HepG2 (cell line): Measurements from ENCODE around the gene VRK1. TPM values are rescaled to one million over a fixed set of nuclear protein-coding genes. Genes with fewer than 3 reads are reported as not detected.
"Not testable (repeated sequence)": the region's sequence is repeated elsewhere in the genome, so short reads cannot be mapped to it uniquely, and the experiment has no call there.

Experiments used
- ATAC-seq: fragments of 200-7000 bp; cut with Tn5 transposase; 3 replicates; pipeline ENCODE4 v1.9.1; 2020; ENCODE audit warnings: mild to moderate bottlenecking, moderate library complexity
- BruUV-seq: library from RNA; stranded (reverse); fragments of 400-500 nt; replicated peaks from 2 replicates; lab custom pipeline; 2021; lab: Mats Ljungman, UMichigan
- CTCF ChIA-PET: fragments of 300-600 bp; formaldehyde crosslinking; extraction: SDS; loops from one replicate; lab custom pipeline; 2021; ENCODE audit warnings: low total read pairs, inconsistent platforms, low intra/inter-chr PET ratio; lab: Yijun Ruan, JAX
- POLR2A ChIA-PET: fragments of 350-600 bp; sonication (Branson Sonifier 250); formaldehyde crosslinking; loops from one replicate; lab custom pipeline; 2020; ENCODE audit warnings: antibody characterized with exemption, inconsistent platforms; lab: Yijun Ruan, JAX
- DNase-seq: peaks from one replicate; pipeline ENCODE4 v3.0.0-alpha.2; 2015; ENCODE audit warnings: low spot score
- FAIRE-seq: peaks from 3 replicates; lab custom pipeline; 2011; peaks lifted over from hg19 to GRCh38; lab: Jason Lieb, UNC
- H2AFZ ChIP-seq: one replicate; pipeline ENCODE4 v1.6.1; 2011; ENCODE audit warnings: low read length, inconsistent platforms
- H3K27ac ChIP-seq: fragments of 300-600 bp; 3 replicates; pipeline ENCODE4 v1.8.0; 2011; ENCODE audit warnings: mixed run types, mild to moderate bottlenecking, mixed read lengths, low read length, inconsistent platforms; ENCODE audit not compliant: insufficient read depth; ENCODE audit errors: extremely low read length
- H3K27me3 ChIP-seq, 2 experiments: fragments of 200-600 bp in 1 of 2; 2 replicates in 1 of 2; 3 replicates in 1 of 2; pipeline versions ENCODE4 v1.6.0 to v1.8.0; 2011; ENCODE audit warnings: low read length in 2 of 2, mild to moderate bottlenecking in 2 of 2, moderate library complexity in 2 of 2, inconsistent platforms in 1 of 2; ENCODE audit not compliant: insufficient read depth in 2 of 2, control insufficient read depth in 1 of 2
- H3K36me3 ChIP-seq, 2 experiments: fragments of 200-600 bp in 1 of 2; replicated peaks in 1 of 2; 2 replicates in 1 of 2; 3 replicates in 1 of 2; pipeline versions ENCODE4 v1.5.1 to v1.8.0; 2011; ENCODE audit warnings: low read length in 2 of 2, inconsistent platforms in 1 of 2; ENCODE audit not compliant: insufficient read depth in 2 of 2, control insufficient read depth in 1 of 2
- H3K4me1 ChIP-seq: 2 replicates; pipeline ENCODE4 v1.5.1; 2012; ENCODE audit warnings: low read length, inconsistent platforms; ENCODE audit not compliant: insufficient read depth
- H3K4me2 ChIP-seq: 2 replicates; pipeline ENCODE4 v1.6.0; 2011; ENCODE audit warnings: low read depth, low read length, inconsistent platforms
- H3K4me3 ChIP-seq, 3 experiments: fragments of 200-600 bp in 1 of 3; sonication (generic), shearing (Covaris generic) in 1 of 3; replicated peaks in 1 of 3; 2 replicates each; pipeline ENCODE4 v1.5.1; 2011 to 2016; ENCODE audit warnings: low read length in 3 of 3, inconsistent platforms in 2 of 3, low read depth in 2 of 3, mild to moderate bottlenecking in 2 of 3, control low read depth in 1 of 3, mixed read lengths in 1 of 3; ENCODE audit not compliant: insufficient read depth in 1 of 3
- H3K79me2 ChIP-seq: one replicate; pipeline ENCODE4 v1.6.1; 2011; ENCODE audit warnings: low read length, inconsistent platforms; ENCODE audit not compliant: insufficient read depth
- H3K9ac ChIP-seq: 2 replicates; pipeline ENCODE4 v1.6.0; 2011; ENCODE audit warnings: mild to moderate bottlenecking, low read depth, low read length, inconsistent platforms; ENCODE audit not compliant: insufficient read depth
- H3K9me3 ChIP-seq: 2 replicates; pipeline ENCODE4 v1.5.1; 2012; ENCODE audit warnings: mild to moderate bottlenecking, low read length
- H4K20me1 ChIP-seq: 2 replicates; pipeline ENCODE4 v1.6.0; 2011; ENCODE audit warnings: inconsistent platforms, mild to moderate bottlenecking, low read length, moderate library complexity; ENCODE audit not compliant: insufficient read depth
- KLF12 ChIP-seq: sonication (generic); formaldehyde crosslinking; IDR thresholded peaks from 2 replicates; pipeline ENCODE4 v1.4.0; 2020; ENCODE audit warnings: missing genetic modification reagents, borderline replicate concordance
- PRPF4 ChIP-seq: fragments of 200-400 bp; formaldehyde crosslinking; IDR thresholded peaks from 2 replicates; pipeline ENCODE4 v1.6.1; 2016; ENCODE audit warnings: low read length, low read depth; ENCODE audit not compliant: poor library complexity, severe bottlenecking
- ZNF329 ChIP-seq: sonication (generic); formaldehyde crosslinking; IDR thresholded peaks from 2 replicates; pipeline ENCODE4 v1.9.0; 2021; ENCODE audit warnings: low read depth, mild to moderate bottlenecking, missing genetic modification reagents
- WGBS: methylation state at CpG from one replicate; pipeline ENCODE4 v1.1.6; 2017; ENCODE audit warnings: low lambda C conversion rate; 5-methylcytosine and 5-hydroxymethylcytosine counted together
- in situ Hi-C: cut with HindIII; loops from 2 replicates; pipeline ENCODE4 v1.10.0; 2017; ENCODE audit warnings: low pct_unique_long_range_greater_than_20kb; ENCODE audit not compliant: extremely low pct_ligation_motif_present
- intact Hi-C: fragments of 100-400 bp; cut with micrococcal nuclease; formaldehyde crosslinking; loops from one replicate; pipeline ENCODE4 v1.10.0; 2022; ENCODE audit not compliant: unreplicated experiment
- polyA plus RNA-seq, 8 experiments: library from polyadenylated mRNA; depleted of rRNA in 3 of 8; stranded (reverse) in 7 of 8; unstranded in 1 of 8; fragments of >200 nt; fragmentation: Illumina TruSeq in 4 of 8; extraction: Trizol in 4 of 8; gene quantifications; 2 replicates each; pipeline versions ENCODE4 v1.2.1 to v1.2.3, GENCODE V29; 2011 to 2016; ENCODE audit warnings: low read depth in 4 of 8, missing spikeins in 1 of 8, mixed read lengths in 1 of 8; ENCODE audit not compliant: insufficient read depth in 1 of 8
- total RNA-seq, 5 experiments: library from RNA; depleted of rRNA; stranded (reverse); fragments of >200 nt; fragmentation: Illumina TruSeq; extraction: Trizol; gene quantifications; 2 replicates each; pipeline ENCODE4 v1.2.3, GENCODE V29; 2016; ENCODE audit warnings: low read depth in 1 of 5
- TF ChIP-seq, protein P1 (sequence below): sonication (generic); formaldehyde crosslinking; IDR thresholded peaks from 2 replicates; pipeline ENCODE4 v1.5.0; 2020; ENCODE audit warnings: mild to moderate bottlenecking, missing genetic modification reagents
- TF ChIP-seq, protein P2 (sequence below): sonication (generic); formaldehyde crosslinking; IDR thresholded peaks from 2 replicates; pipeline ENCODE4 v1.4.0; 2020; ENCODE audit warnings: mild to moderate bottlenecking, missing genetic modification reagents
- TF ChIP-seq, protein P3 (sequence below): sonication (generic); formaldehyde crosslinking; IDR thresholded peaks from 2 replicates; pipeline ENCODE4 v1.5.1; 2020; ENCODE audit warnings: mild to moderate bottlenecking, missing genetic modification reagents
- TF ChIP-seq, protein P4 (sequence below): sonication (generic); formaldehyde crosslinking; IDR thresholded peaks from 2 replicates; pipeline ENCODE4 v1.4.0; 2020; ENCODE audit warnings: mild to moderate bottlenecking, low read depth, missing genetic modification reagents

VRK1 gene
- total and polyA plus RNA-seq, 2 of the 13 experiments (the other 11 are each of a cell fraction or from before 2014, with no cell fraction given), result 7.9 to 51.3 TPM

DNA sequence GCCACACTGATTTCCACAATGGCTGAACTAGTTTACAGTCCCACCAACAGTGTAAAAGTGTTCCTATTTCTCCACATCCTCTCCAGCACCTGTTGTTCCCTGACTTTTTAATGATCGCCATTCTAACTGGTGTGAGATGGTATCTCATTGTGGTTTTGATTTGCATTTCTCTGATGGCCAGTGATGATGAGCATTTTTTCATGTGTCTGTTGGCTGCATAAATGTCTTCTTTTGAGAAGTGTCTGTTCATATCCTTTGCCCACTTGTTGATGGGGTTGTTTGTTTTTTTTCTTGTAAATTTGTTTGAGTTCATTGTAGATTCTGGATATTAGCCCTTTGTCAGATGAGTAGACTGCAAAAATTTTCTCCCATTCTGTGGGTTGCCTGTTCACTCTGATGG lies 32.0 kb upstream of the VRK1 start:
- in situ Hi-C loops, H4K20me1 ChIP-seq, ATAC-seq, H3K4me2 ChIP-seq, H3K4me1 ChIP-seq, H3K79me2 ChIP-seq, H3K9me3 ChIP-seq, H3K36me3 ChIP-seq, intact Hi-C loops, H3K9ac ChIP-seq, BruUV-seq, H3K27me3 ChIP-seq, H2AFZ ChIP-seq, POLR2A ChIA-PET, CTCF ChIA-PET, H3K4me3 ChIP-seq, DNase-seq, H3K27ac ChIP-seq, FAIRE-seq: not testable (repeated sequence)
- WGBS, result 100% methylated on average over 1 of the region's 1 CpG

DNA sequence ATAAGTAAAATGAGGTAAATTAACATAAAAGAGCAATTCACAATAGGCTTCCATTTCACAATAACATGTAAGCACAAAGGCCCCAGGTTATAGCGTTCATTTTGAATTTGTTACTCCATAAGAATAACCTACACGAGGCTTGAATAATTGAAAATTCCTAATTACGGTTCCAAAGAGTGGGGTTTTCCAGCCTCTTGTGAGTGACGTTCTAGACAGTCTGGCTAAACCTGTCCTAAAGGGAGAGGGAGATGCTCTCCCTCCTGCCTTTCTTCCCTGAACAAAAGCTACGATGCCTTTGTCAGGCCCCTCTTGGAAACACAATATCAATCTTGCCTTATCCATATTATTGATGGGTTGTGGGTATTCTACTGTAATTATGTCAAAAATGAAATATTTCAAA lies 24.3 kb upstream of the VRK1 start:
- WGBS, result 18% methylated on average over 5 of the region's 5 CpGs
- Histone ChIP-seq H4K20me1 (no peaks in the 10 kb centered on the region), H3K27ac (no peak overlapping the region), H2AFZ (no peak overlapping the region), H3K4me2 (no peak overlapping the region), H3K27me3 (peaks cover 3 to 24% of the 10 kb centered on the region in 2 experiments; a peak in 3 of 5 replicates), H3K9me3 (no peaks in the 10 kb centered on the region), H3K79me2 (no peaks in the 10 kb centered on the region), H3K4me1 (no peaks in the 10 kb centered on the region), H3K4me3 (no peak overlapping the region), H3K36me3 (no peaks in the 10 kb centered on the region), H3K9ac (no peak overlapping the region)
- no peak for ATAC-seq
- POLR2A ChIA-PET, result no interaction called here
- no peak for FAIRE-seq
- intact Hi-C loops, result no loop called here
- in situ Hi-C loops, result no loop called here
- no TSS peak for BruUV-seq
- CTCF ChIA-PET, result no interaction called here
- DNase-seq, result no peak
- TF ChIP-seq, protein P1, sequence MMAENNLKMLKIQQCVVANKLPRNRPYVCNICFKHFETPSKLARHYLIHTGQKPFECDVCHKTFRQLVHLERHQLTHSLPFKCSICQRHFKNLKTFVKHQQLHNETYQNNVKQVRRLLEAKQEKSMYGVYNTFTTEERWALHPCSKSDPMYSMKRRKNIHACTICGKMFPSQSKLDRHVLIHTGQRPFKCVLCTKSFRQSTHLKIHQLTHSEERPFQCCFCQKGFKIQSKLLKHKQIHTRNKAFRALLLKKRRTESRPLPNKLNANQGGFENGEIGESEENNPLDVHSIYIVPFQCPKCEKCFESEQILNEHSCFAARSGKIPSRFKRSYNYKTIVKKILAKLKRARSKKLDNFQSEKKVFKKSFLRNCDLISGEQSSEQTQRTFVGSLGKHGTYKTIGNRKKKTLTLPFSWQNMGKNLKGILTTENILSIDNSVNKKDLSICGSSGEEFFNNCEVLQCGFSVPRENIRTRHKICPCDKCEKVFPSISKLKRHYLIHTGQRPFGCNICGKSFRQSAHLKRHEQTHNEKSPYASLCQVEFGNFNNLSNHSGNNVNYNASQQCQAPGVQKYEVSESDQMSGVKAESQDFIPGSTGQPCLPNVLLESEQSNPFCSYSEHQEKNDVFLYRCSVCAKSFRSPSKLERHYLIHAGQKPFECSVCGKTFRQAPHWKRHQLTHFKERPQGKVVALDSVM (CRISPR knock-in tag), result no peak
- TF ChIP-seq, protein P2, sequence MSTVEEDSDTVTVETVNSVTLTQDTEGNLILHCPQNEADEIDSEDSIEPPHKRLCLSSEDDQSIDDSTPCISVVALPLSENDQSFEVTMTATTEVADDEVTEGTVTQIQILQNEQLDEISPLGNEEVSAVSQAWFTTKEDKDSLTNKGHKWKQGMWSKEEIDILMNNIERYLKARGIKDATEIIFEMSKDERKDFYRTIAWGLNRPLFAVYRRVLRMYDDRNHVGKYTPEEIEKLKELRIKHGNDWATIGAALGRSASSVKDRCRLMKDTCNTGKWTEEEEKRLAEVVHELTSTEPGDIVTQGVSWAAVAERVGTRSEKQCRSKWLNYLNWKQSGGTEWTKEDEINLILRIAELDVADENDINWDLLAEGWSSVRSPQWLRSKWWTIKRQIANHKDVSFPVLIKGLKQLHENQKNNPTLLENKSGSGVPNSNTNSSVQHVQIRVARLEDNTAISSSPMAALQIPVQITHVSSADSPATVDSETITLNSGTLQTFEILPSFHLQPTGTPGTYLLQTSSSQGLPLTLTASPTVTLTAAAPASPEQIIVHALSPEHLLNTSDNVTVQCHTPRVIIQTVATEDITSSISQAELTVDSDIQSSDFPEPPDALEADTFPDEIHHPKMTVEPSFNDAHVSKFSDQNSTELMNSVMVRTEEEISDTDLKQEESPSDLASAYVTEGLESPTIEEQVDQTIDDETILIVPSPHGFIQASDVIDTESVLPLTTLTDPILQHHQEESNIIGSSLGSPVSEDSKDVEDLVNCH, result no peak
- TF ChIP-seq, protein P3, sequence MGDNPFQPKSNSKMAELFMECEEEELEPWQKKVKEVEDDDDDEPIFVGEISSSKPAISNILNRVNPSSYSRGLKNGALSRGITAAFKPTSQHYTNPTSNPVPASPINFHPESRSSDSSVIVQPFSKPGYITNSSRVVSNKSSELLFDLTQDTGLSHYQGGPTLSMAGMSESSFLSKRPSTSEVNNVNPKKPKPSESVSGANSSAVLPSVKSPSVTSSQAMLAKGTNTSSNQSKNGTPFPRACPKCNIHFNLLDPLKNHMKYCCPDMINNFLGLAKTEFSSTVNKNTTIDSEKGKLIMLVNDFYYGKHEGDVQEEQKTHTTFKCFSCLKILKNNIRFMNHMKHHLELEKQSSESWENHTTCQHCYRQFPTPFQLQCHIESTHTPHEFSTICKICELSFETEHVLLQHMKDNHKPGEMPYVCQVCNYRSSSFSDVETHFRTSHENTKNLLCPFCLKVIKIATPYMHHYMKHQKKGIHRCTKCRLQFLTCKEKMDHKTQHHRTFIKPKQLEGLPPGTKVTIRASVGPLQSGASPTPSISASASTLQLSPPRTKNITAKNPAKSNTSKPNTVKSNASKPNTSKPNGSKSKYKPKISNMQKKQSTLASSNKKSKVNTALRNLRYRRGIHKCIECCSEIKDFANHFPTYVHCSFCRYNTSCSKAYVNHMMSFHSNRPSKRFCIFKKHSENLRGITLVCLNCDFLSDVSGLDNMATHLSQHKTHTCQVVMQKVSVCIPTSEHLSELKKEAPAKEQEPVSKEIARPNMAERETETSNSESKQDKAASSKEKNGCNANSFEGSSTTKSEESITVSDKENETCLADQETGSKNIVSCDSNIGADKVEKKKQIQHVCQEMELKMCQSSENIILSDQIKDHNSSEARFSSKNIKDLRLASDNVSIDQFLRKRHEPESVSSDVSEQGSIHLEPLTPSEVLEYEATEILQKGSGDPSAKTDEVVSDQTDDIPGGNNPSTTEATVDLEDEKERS (CRISPR knock-in tag), result no peak
- TF ChIP-seq PRPF4 (no peak), ZNF329 (CRISPR knock-in tag) (no peak), KLF12 (CRISPR knock-in tag) (no peak)
- TF ChIP-seq, protein P4, sequence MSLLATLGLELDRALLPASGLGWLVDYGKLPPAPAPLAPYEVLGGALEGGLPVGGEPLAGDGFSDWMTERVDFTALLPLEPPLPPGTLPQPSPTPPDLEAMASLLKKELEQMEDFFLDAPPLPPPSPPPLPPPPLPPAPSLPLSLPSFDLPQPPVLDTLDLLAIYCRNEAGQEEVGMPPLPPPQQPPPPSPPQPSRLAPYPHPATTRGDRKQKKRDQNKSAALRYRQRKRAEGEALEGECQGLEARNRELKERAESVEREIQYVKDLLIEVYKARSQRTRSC, result no peak
